ENCODE results near the gene HEPN1.

GRCh38 chr11:124944565-124944964 is 25.5 kb downstream of the HEPN1 start:
- TF ChIP-seq CTCF (IDR thresholded peaks at IDR 0.05 in 8 of 11, conservative IDR thresholded peaks at IDR 0.05 in 3 of 11), result no peak
- no peak for TF ChIP-seq POLR2A (IDR thresholded peaks at IDR 0.05)
